GM21717 (cell line): ENCODE results near the gene GTF3C1.
"Not testable (repeated sequence)": the region's sequence is repeated elsewhere in the genome, so short reads cannot be mapped to it uniquely, and the experiment has no call there.

Experiments used
- ATAC-seq: cut with Tn5 transposase; IDR thresholded peaks from one replicate; pipeline ENCODE4 v1.9.1; 2021; ENCODE audit warnings: mild to moderate bottlenecking, moderate library complexity; ENCODE audit not compliant: unreplicated experiment

The GTF3C1 gene

GRCh38 chr16:27449434-27450195 is 100.1 kb downstream of the GTF3C1 start:
- peak; percentile 46 for ATAC-seq

GRCh38 chr16:27448532-27449433 is 100.9 kb downstream of the GTF3C1 start:
- ATAC-seq, result no peak

GRCh38 chr16:27447301-27447700 is 102.4 kb downstream of the GTF3C1 start:
- no peak for ATAC-seq

GRCh38 chr16:27446721-27447120 is 103.0 kb downstream of the GTF3C1 start:
- ATAC-seq, result no peak

- no peak for ATAC-seq
Observed at GRCh38 chr16:27445502-27446175, 104.1 kb downstream of the GTF3C1 start.

- no peak for ATAC-seq
Observed at GRCh38 chr16:27444470-27444869, 105.2 kb downstream of the GTF3C1 start.

- no peak for ATAC-seq
Observed at GRCh38 chr16:27444015-27444414, 105.7 kb downstream of the GTF3C1 start.

- no peak for ATAC-seq
Observed at GRCh38 chr16:27441998-27442397, 107.7 kb downstream of the GTF3C1 start.

GRCh38 chr16:27441276-27441675 is 108.4 kb downstream of the GTF3C1 start:
- ATAC-seq, result no peak

- no peak for ATAC-seq
Observed at GRCh38 chr16:27439271-27440018, 110.3 kb downstream of the GTF3C1 start.

- ATAC-seq, result no peak
Observed at GRCh38 chr16:27437946-27438345, 111.8 kb downstream of the GTF3C1 start.

GRCh38 chr16:27436921-27437650 is 112.6 kb downstream of the GTF3C1 start:
- no peak for ATAC-seq

GRCh38 chr16:27436065-27436464 is 113.6 kb downstream of the GTF3C1 start:
- ATAC-seq, result no peak

GRCh38 chr16:27435146-27435545 is 114.6 kb downstream of the GTF3C1 start:
- not testable (repeated sequence) for ATAC-seq

GRCh38 chr16:27434141-27435051 is 115.3 kb downstream of the GTF3C1 start:
- ATAC-seq, result no peak

GRCh38 chr16:27433636-27434035 is 116.1 kb downstream of the GTF3C1 start:
- no peak for ATAC-seq

- ATAC-seq, result not testable (repeated sequence)
Observed at GRCh38 chr16:27433191-27433590, 116.5 kb downstream of the GTF3C1 start.

GRCh38 chr16:27432558-27432957 is 117.2 kb downstream of the GTF3C1 start:
- no peak for ATAC-seq
